NT2/D1 (cell line): ENCODE data around the gene CRTC1.

ENCODE experiments used
- YY1 ChIP-seq: IDR thresholded peaks from 2 replicates; pipeline ENCODE4 v1.6.1; 2011; ENCODE audit not compliant: insufficient read length, insufficient read depth
- ZNF274 ChIP-seq: IDR thresholded peaks from 2 replicates; pipeline ENCODE4 v1.6.1; 2011; ENCODE audit warnings: mild to moderate bottlenecking, low read depth, low read length

GRCh38 chr19:18718015-18718526 is 34.6 kb downstream of the CRTC1 start:
- TF ChIP-seq YY1 (no peak), ZNF274 (no peak)
